ENCODE results near the gene ZNF263.

Gene ZNF263

GRCh38 chr16:3328643-3329042 is 45.4 kb downstream of the ZNF263 start:
- DNase-seq: no peak
